Measurements from ENCODE around the gene AIFM1. TPM values are rescaled to one million over a fixed set of nuclear protein-coding genes. Genes with fewer than 3 reads are reported as not detected.

Gene AIFM1
- total RNA-seq, 1 experiment from 2014 or later: 52.7 TPM

- Mint-ChIP-seq H3K27ac (ENCODE audit: unreplicated experiment) (no peak overlapping the region), H3K36me3 (ENCODE audit: insufficient read depth, unreplicated experiment) (no peaks in the 10 kb centered on the region), H3K9me3 (ENCODE audit: low read depth, unreplicated experiment) (no peaks in the 10 kb centered on the region), H3K4me3 (ENCODE audit: low read depth, unreplicated experiment) (no peak overlapping the region), H3K27me3 (ENCODE audit: unreplicated experiment) (no peaks in the 10 kb centered on the region), H3K4me1 (ENCODE audit: low read depth, unreplicated experiment) (no peaks in the 10 kb centered on the region)
- DNase-seq: no peak
- BruUV-seq (replicated peaks): no TSS peak
- intact Hi-C loops (cut with micrococcal nuclease; ENCODE audit: unreplicated experiment): no loop called here
- no peak for TF ChIP-seq CTCF (IDR thresholded peaks at IDR 0.05; ENCODE audit: unreplicated experiment)
- CTCF ChIA-PET: no interaction called here
Observed at GRCh38 chrX:130155564-130155963, 10.1 kb downstream of the AIFM1 start.

GRCh38 chrX:130147631-130148030 is 18.0 kb downstream of the AIFM1 start:
- peaks cover 20% of the 10 kb centered on the region for H3K36me3 Mint-ChIP-seq (ENCODE audit: insufficient read depth, unreplicated experiment)

GRCh38 chrX:130145123-130145522 is 20.5 kb downstream of the AIFM1 start:
- TF ChIP-seq CTCF (IDR thresholded peaks at IDR 0.05; ENCODE audit: unreplicated experiment): no peak
- no peak overlapping the region for H3K4me3 Mint-ChIP-seq (ENCODE audit: low read depth, unreplicated experiment)
- no peaks in the 10 kb centered on the region for H3K27me3 Mint-ChIP-seq (ENCODE audit: unreplicated experiment)
- DNase-seq: no peak
- intact Hi-C loops (cut with micrococcal nuclease; ENCODE audit: unreplicated experiment): no loop called here
- H3K4me1 Mint-ChIP-seq (ENCODE audit: low read depth, unreplicated experiment): no peaks in the 10 kb centered on the region
- no TSS peak for BruUV-seq (replicated peaks)
- CTCF ChIA-PET: no interaction called here
- H3K9me3 Mint-ChIP-seq (ENCODE audit: low read depth, unreplicated experiment): no peaks in the 10 kb centered on the region
- no peak overlapping the region for H3K27ac Mint-ChIP-seq (ENCODE audit: unreplicated experiment)
- H3K36me3 Mint-ChIP-seq (ENCODE audit: insufficient read depth, unreplicated experiment): peaks cover 23% of the 10 kb centered on the region

More at GRCh38 chrX:130147631-130148030, 18.0 kb downstream of the AIFM1 start:
- no peak overlapping the region for H3K4me3 Mint-ChIP-seq (ENCODE audit: low read depth, unreplicated experiment)
- BruUV-seq (replicated peaks): no TSS peak
- H3K27ac Mint-ChIP-seq (ENCODE audit: unreplicated experiment): no peak overlapping the region
- no peak for TF ChIP-seq CTCF (IDR thresholded peaks at IDR 0.05; ENCODE audit: unreplicated experiment)
- intact Hi-C loops (cut with micrococcal nuclease; ENCODE audit: unreplicated experiment): no loop called here
- CTCF ChIA-PET: no interaction called here
- no peaks in the 10 kb centered on the region for H3K4me1 Mint-ChIP-seq (ENCODE audit: low read depth, unreplicated experiment)
- DNase-seq: no peak
- no peaks in the 10 kb centered on the region for H3K27me3 Mint-ChIP-seq (ENCODE audit: unreplicated experiment)
- no peaks in the 10 kb centered on the region for H3K9me3 Mint-ChIP-seq (ENCODE audit: low read depth, unreplicated experiment)

- no peak for DNase-seq
- no TSS peak for BruUV-seq (replicated peaks)
- Mint-ChIP-seq H3K9me3 (ENCODE audit: low read depth, unreplicated experiment) (no peaks in the 10 kb centered on the region), H3K4me3 (ENCODE audit: low read depth, unreplicated experiment) (no peak overlapping the region), H3K36me3 (ENCODE audit: insufficient read depth, unreplicated experiment) (peaks cover 29% of the 10 kb centered on the region), H3K27me3 (ENCODE audit: unreplicated experiment) (no peaks in the 10 kb centered on the region), H3K27ac (ENCODE audit: unreplicated experiment) (no peak overlapping the region), H3K4me1 (ENCODE audit: low read depth, unreplicated experiment) (no peaks in the 10 kb centered on the region)
- TF ChIP-seq CTCF (IDR thresholded peaks at IDR 0.05; ENCODE audit: unreplicated experiment): no peak
- intact Hi-C loops (cut with micrococcal nuclease; ENCODE audit: unreplicated experiment): no loop called here
- CTCF ChIA-PET: no interaction called here
Observed at GRCh38 chrX:130144509-130144908, 21.1 kb downstream of the AIFM1 start.
